Measurements from ENCODE around the gene PLCH1. TPM values are rescaled to one million over a fixed set of nuclear protein-coding genes. Genes with fewer than 3 reads are reported as not detected.

PLCH1 gene
- total RNA-seq, 1 experiment from 2014 or later: 3.8 TPM

- no peaks in the 10 kb centered on the region for H3K79me2 ChIP-seq (ENCODE audit: insufficient read depth, low read length)
- ATAC-seq (no peak), DNase-seq (ENCODE audit: low read depth, low spot score) (no peak)
- H3K27ac ChIP-seq (ENCODE audit: low read depth, low read length): no peak overlapping the region
- CTCF ChIA-PET: interaction anchor here (1.2 kb wide), 1 partner anchor 104 kb away, joined by 3 read pairs; no protein-coding TSS in a partner anchor
- H3K9me2 ChIP-seq (ENCODE audit: insufficient read depth): no peaks in the 10 kb centered on the region
- no peak overlapping the region for H3K9ac ChIP-seq (ENCODE audit: low read length)
- BruUV-seq (replicated peaks): no TSS peak
- no peaks in the 10 kb centered on the region for H3K36me3 ChIP-seq (ENCODE audit: control insufficient read depth in 1 of 2, insufficient read depth in 2 of 2, low read length in 2 of 2)
- TF ChIP-seq ZBTB33 (IDR thresholded peaks at IDR 0.05; ENCODE audit: extremely low read depth, insufficient replicate concordance, low read length) (no peak), ZFX (IDR thresholded peaks at IDR 0.05) (no peak), CEBPB (IDR thresholded peaks at IDR 0.05; ENCODE audit: low read depth) (no peak), POLR2AphosphoS5 (IDR thresholded peaks at IDR 0.05; ENCODE audit: low read depth, low read length) (no peak), TCF7L2 (IDR thresholded peaks at IDR 0.05; ENCODE audit: borderline replicate concordance, extremely low read depth, insufficient read depth, insufficient read length) (no peak), POLR2A (IDR thresholded peaks at IDR 0.05; ENCODE audit: borderline replicate concordance, extremely low read depth, insufficient read depth, insufficient read length) (no peak), YY1 (IDR thresholded peaks at IDR 0.05; ENCODE audit: extremely low read depth, insufficient replicate concordance, low read depth, low read length) (no peak), FOSL1 (IDR thresholded peaks at IDR 0.05; ENCODE audit: low read depth) (no peak), MAX (IDR thresholded peaks at IDR 0.05) (no peak), RAD21 (IDR thresholded peaks at IDR 0.05; ENCODE audit: low read depth) (no peak), SRF (IDR thresholded peaks at IDR 0.05; ENCODE audit: low read depth) (no peak)
- intact Hi-C loops (cut with micrococcal nuclease): no loop called here
- H2AFZ ChIP-seq (ENCODE audit: low read depth, low read length, poor library complexity, severe bottlenecking): no peak overlapping the region
- no peak overlapping the region for H3K4me3 ChIP-seq (replicated peaks in 1 of 2; ENCODE audit: low read depth in 1 of 2, low read length in 2 of 2)
- no peaks in the 10 kb centered on the region for H3K9me3 ChIP-seq (ENCODE audit: control insufficient read depth in 1 of 2, insufficient read depth in 1 of 2, low read depth in 1 of 2, low read length in 2 of 2)
- no peak overlapping the region for H3K4me2 ChIP-seq (ENCODE audit: low read length)
- no peaks in the 10 kb centered on the region for H4K20me1 ChIP-seq (ENCODE audit: insufficient read depth)
- H3K27me3 ChIP-seq (ENCODE audit: insufficient read depth, low read length): no peaks in the 10 kb centered on the region
- RAD21 ChIA-PET (ENCODE audit: low non-redundant PET in 1 of 2, low total read pairs in 2 of 2, uncharacterized antibody in 2 of 2, unreplicated experiment in 2 of 2): interaction anchor here in 1 of 2 experiments (0.7 kb wide), 1 partner anchor 108 kb away, joined by 3 read pairs; no protein-coding TSS in a partner anchor
- POLR2A ChIA-PET: interaction anchor here (0.7 kb wide), 1 partner anchor 1749 kb away, joined by 3 read pairs; no protein-coding TSS in a partner anchor
- H3K4me1 ChIP-seq (ENCODE audit: control insufficient read depth in 1 of 2, insufficient read depth in 2 of 2, low read length in 2 of 2): no peaks in the 10 kb centered on the region
These were observed 146.2 kb downstream of the PLCH1 start for GRCh38 chr3:155598671-155599070.
